NCI-H1048 (cell line): ENCODE data around the gene GPANK1.
"Not testable (repeated sequence)": the region's sequence is repeated elsewhere in the genome, so short reads cannot be mapped to it uniquely, and the experiment has no call there.

Source experiments
- DNase-seq: peaks from one replicate; lab custom pipeline; 2025; lab: John Stamatoyannopoulos, UW

Gene GPANK1

GRCh38 chr6:31664790-31665500 is at the start of gene GPANK1:
GPANK1 (minus strand) TSS chr6:31664997; CDS start chr6:31664478, 519 bp downstream.
- DNase-seq = peak; percentile 93

DNA sequence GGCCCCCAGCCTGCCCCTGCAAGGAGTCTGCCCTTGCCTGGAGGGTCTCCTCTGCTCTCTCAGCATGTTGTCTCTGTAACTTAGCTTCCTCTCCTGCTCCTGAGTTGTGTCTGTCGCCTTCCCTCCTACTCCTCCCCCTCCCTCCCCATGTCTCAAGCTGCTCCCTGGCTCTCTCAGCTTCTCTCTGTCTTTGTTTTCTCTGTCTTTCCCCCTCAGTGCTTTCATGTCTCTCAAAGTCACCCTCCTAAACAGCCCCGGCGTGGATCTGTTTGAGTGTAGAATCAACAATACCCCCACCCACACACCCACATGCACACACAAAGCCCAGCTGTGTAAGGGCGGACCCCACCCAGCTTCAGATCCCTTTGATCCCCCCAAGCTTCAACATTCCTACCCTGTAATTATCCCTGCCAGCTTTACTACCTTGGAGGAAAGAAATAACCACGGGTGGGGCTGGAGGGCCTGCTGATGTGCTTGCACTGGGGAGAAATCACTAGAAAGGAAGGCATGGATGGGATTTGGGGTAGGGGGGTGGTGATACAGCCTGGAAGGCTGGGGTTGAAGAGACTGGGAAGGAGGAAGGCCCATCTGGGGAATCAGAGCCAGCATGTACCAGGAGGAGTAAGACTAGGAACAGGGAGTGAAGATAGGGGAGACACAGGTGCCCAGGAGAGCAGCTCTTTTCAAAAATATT is 49.3 kb upstream of the GPANK1 start:
- DNase-seq = no peak

- DNase-seq = no peak
Measured at GRCh38 chr6:31713465-31713864, 48.7 kb upstream of the GPANK1 start.

DNA sequence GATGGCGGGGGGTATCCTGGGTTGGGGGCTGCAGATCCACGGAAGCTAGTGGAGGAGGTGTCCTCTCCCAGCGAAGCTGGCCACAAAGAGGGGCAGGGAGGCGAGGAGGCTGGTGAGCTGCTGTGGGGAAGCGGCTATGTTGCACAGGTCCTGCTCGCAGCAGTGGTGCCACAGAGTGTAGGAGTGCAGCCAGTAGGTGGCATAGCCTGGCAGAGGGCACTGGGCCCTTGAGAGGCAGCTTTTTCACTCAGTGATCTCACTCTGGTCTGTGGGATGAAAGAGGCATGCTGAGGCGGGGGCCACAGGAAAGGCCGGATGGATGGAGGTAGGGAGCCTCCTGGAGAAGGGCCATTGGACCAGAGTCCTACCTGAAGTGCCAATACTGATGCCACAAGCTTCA is 47.5 kb upstream of the GPANK1 start:
- DNase-seq = no peak

GRCh38 chr6:31711233-31711632 is 46.4 kb upstream of the GPANK1 start:
- no peak for DNase-seq

GRCh38 chr6:31710523-31711219 is 45.9 kb upstream of the GPANK1 start:
- DNase-seq = no peak

- not testable (repeated sequence) for DNase-seq
Measured at GRCh38 chr6:31709157-31709556, 44.4 kb upstream of the GPANK1 start.

DNA sequence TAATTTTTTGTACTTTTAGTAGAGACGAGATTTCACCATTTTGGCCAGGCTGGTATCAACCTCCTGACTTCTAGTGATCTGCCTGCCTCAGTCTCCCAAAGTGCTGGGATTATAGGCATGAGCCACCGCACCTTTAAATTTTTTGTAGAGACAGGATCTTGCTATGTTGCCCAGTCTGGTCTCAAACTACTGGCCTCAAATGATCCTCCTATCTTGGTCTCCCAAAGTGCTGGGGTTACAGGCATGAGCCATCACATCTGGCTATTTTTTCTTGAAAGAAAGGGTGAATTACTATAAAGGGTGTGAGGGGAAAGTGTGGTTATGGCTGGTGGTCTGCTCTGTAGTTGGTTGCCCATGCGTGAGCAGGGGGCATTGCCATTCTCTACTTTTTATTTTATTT is 43.4 kb upstream of the GPANK1 start:
- no peak for DNase-seq

GRCh38 chr6:31707701-31708100 is 42.9 kb upstream of the GPANK1 start:
- DNase-seq = no peak

- DNase-seq = no peak
Measured at GRCh38 chr6:31706599-31706998, 41.8 kb upstream of the GPANK1 start, which contains the start of gene LY6G6F. LY6G6F (plus strand) TSS chr6:31706866; CDS start chr6:31706907, 41 bp downstream.

GRCh38 chr6:31705931-31706330 is 41.1 kb upstream of the GPANK1 start:
- DNase-seq = no peak

DNA sequence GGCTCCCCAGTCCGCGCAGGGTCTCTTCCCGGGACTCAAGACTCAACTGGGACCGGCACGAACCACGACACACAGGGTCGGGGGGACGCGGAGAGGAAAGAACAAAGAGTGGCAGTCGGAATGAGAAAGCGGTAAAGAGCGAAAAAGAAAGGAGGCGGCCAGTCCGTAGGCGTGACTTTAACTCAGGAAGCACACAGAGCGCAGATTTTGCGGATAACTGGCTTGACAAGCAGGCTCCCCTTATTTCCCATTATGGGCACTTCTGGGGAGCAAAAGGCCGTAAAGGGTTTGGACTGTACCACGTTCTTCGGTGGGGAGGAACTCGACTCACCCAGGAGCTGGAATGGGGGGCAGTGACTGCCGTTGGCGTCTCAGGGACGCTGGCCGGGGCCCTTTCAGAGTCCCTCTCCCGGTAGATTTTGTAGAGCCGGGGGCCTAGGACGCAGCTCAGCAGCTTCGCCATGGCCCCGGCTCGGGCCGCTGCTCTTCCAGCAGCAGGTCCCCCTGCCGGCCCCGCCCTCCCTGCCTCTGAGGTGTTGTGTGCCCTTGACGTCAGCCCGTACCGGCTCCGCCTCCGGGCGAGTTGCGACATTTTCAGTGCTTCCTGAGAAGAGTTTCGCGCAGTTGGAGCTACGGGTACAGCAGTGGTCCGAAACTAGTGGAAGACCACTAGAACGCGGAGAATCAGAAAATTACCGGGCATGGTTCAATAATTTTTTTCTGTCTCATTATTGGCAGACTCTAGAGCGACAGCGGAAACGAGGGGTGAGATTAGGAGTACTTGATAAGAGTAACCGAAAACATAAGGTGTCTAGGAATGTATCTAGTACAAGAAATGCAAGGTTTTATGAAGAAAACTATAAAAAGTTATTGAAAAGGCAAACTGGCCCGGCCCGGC is 38.3 kb upstream of the GPANK1 start, which contains the start of gene ABHD16A:
Gene ABHD16A (minus strand): TSS at position 506 of the 898 bp plus-strand sequence. CDS start 43 bp downstream, at position 463.
- DNase-seq = peak; percentile 96

DNA sequence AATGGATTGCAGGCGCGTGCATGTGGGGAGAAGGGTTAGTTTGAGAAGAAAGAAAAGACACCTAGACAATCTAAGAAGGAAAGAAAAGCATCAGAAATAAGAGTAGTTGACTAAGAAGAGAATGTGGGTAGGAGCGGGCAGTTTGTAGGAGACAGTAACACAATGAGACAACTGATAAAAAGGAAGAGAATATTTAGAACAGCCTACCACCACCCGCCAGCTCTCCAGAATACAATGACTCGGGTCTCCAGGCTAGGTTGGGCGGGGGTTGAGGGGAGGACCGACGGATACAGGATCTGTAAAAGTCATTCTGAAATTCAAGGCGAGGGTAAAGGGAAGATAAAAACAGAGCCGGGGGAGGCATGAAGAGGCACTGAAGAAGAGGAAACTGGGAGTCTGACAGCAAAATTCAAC is 37.6 kb upstream of the GPANK1 start:
- no peak for DNase-seq

- no peak for DNase-seq
Measured at GRCh38 chr6:31701666-31702404, 37.0 kb upstream of the GPANK1 start.

- DNase-seq = no peak
Measured at GRCh38 chr6:31700740-31701401, 36.1 kb upstream of the GPANK1 start.

DNA sequence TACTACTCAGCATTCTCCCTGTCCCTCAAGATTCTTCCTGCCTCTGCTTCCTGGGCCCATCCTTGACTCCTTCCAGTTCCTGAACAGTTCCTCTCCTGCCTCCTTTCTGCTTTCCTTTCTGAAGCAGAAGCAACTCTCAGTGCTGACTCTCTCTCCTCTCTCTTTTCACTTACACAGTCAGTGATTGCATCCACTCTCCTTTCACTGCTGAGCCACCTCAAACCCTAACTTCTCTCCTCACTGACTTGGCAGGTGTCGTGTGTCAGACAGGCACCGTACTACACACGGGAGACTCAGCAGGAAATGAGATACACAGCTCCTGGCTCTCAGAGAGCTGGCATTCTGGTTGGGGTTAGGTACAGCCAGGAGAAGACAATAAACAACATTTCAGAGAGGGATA is 32.8 kb upstream of the GPANK1 start:
- no peak for DNase-seq

DNA sequence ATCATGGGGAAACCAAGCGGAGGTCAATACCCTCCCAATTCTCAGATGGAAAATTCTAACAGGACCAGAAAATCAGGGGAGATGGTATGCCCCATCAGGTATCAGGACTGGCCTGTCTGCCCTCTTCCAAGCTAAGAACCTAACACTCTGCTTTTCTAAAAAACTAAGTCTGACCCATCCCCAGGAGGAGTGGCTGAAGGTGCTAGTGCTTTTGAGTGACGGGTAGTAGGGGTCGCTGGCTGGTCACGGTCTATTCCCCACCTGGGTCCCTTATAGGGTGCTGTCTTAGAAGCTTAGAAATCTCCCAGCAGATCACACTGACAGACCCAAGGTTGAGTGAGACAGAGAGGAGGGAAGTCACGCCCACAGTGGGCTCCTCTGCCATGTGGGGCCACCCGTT is 28.7 kb upstream of the GPANK1 start:
- no peak for DNase-seq

DNA sequence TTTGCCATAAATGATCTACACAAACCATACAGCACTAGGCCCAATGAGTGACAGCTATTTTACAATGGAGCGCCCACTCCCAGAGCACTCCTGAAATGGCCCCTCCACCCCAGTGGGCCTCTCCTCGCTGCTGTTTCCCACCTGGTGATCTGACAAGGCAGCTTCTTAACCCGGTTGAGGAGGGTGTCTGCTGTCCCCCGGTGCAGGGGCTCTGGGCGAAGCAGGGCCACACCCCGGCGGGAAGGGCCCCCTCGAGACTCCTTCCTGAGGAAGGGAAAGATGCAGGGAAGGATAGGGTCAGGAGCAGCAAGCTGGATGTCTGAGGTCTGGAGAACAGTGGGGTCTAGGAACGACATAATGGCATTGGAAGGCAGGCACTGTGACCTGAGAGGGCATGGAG is 28.1 kb upstream of the GPANK1 start:
- DNase-seq = no peak

- DNase-seq = no peak
Measured at GRCh38 chr6:31692353-31692752, 27.6 kb upstream of the GPANK1 start.

DNA sequence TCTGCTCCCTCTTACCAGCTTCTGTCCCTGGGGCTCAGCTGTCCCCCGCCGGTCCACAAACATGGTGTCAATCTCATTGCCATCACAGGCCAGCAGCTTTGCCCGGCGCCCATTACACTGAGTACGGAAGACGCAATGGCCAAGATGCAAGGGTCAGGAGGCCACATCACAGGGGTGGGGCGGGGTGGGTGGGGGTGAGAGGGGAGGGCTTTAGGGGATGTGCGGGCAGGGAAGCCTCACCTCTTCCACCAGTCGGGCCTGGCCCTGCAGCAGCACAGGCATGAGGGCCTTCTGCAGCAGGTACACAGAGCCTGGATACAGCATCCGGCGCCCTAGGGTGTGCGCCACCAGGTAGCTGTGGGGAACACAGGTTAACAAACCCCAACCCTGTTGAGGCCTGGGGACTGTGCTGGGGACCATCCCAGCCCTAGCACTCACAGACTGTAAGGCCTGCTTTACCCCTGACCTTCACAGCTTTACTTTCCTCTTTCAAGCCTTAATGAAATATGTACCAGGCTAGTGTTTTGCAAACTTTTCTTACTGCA is 26.8 kb upstream of the GPANK1 start:
- no peak for DNase-seq
